Liver (tissue), 3 donors: Measurements from ENCODE around the gene ST8SIA5.

Experiments
- EGR1 ChIP-seq, 2 donors: IDR thresholded peaks; 2 replicates each; pipeline ENCODE4 v1.6.1; 2016 to 2018; ENCODE audit warnings: antibody characterized with exemption in 2 of 2, low read depth in 2 of 2
- FOXA1 ChIP-seq: IDR thresholded peaks from 2 replicates; pipeline ENCODE4 v1.6.1; 2016; ENCODE audit warnings: antibody characterized with exemption
- GABPA ChIP-seq, 2 donors: IDR thresholded peaks in 1 of 2; conservative IDR thresholded peaks in 1 of 2; 2 replicates each; pipeline ENCODE4 v1.6.1; 2016; ENCODE audit warnings: antibody characterized with exemption in 2 of 2, mild to moderate bottlenecking in 1 of 2, moderate library complexity in 1 of 2
- HNF4A ChIP-seq, 2 donors: conservative IDR thresholded peaks; 2 replicates each; pipeline ENCODE4 v1.6.1; 2016; ENCODE audit warnings: antibody characterized with exemption in 2 of 2, mild to moderate bottlenecking in 2 of 2
- HNF4G ChIP-seq: IDR thresholded peaks from 2 replicates; pipeline ENCODE4 v1.6.1; 2016; ENCODE audit warnings: antibody characterized with exemption
- JUND ChIP-seq, 2 donors: IDR thresholded peaks; 2 replicates each; pipeline ENCODE4 v1.6.1; 2016; ENCODE audit warnings: antibody characterized with exemption in 2 of 2
- RAD21 ChIP-seq, 2 donors: IDR thresholded peaks; 2 replicates each; pipeline ENCODE4 v1.6.1; 2016; ENCODE audit warnings: antibody characterized with exemption in 2 of 2, mild to moderate bottlenecking in 2 of 2
- SP1 ChIP-seq: IDR thresholded peaks from 2 replicates; pipeline ENCODE4 v1.6.1; 2018; ENCODE audit warnings: antibody characterized with exemption, mild to moderate bottlenecking
- TAF1 ChIP-seq: conservative IDR thresholded peaks from 2 replicates; pipeline ENCODE4 v1.6.1; 2016; ENCODE audit warnings: antibody characterized with exemption, mild to moderate bottlenecking
- YY1 ChIP-seq: IDR thresholded peaks from 2 replicates; pipeline ENCODE4 v1.6.1; 2016; ENCODE audit warnings: antibody characterized with exemption, mild to moderate bottlenecking
- TF ChIP-seq, protein P1 (sequence below): fragments of 150-350 bp; IDR thresholded peaks from 2 replicates; pipeline ENCODE4 v1.5.1; 2017; ENCODE audit warnings: improper control_type of control experiment, low read depth, low read length; ENCODE audit not compliant: missing input control
- TF ChIP-seq, protein P2 (sequence below): IDR thresholded peaks from 2 replicates; pipeline ENCODE4 v1.6.1; 2016; ENCODE audit warnings: antibody characterized with exemption
- TF ChIP-seq, protein P3 (sequence below): IDR thresholded peaks from 2 replicates; pipeline ENCODE4 v1.6.1; 2016; ENCODE audit warnings: antibody characterized with exemption, mild to moderate bottlenecking
- TF ChIP-seq, protein P4 (sequence below): IDR thresholded peaks from 2 replicates; pipeline ENCODE4 v1.6.1; 2016; ENCODE audit warnings: antibody characterized with exemption
- donor health status: healthy.
- donor health status: healthy.

DNA sequence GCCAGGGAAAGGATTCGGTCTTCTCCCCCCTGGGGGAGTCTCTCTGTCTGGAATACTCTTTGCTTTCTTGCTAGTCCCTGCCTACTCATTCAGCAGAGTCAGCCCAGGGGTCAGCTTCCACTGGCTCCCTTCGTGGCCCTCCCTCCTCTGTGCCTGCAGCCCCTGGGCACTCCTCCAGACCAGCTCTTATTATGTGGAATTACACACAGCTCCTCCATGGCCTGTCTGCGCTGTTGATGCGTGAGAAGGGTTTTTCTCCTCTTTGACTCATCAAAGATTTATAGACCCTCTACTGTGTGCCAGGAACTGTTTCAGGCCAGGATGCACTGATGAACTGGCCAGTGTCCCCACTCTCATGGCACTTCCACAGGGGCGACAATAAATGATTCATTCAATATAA lies 44.4 kb downstream of the ST8SIA5 start:
- TF ChIP-seq, protein P1, sequence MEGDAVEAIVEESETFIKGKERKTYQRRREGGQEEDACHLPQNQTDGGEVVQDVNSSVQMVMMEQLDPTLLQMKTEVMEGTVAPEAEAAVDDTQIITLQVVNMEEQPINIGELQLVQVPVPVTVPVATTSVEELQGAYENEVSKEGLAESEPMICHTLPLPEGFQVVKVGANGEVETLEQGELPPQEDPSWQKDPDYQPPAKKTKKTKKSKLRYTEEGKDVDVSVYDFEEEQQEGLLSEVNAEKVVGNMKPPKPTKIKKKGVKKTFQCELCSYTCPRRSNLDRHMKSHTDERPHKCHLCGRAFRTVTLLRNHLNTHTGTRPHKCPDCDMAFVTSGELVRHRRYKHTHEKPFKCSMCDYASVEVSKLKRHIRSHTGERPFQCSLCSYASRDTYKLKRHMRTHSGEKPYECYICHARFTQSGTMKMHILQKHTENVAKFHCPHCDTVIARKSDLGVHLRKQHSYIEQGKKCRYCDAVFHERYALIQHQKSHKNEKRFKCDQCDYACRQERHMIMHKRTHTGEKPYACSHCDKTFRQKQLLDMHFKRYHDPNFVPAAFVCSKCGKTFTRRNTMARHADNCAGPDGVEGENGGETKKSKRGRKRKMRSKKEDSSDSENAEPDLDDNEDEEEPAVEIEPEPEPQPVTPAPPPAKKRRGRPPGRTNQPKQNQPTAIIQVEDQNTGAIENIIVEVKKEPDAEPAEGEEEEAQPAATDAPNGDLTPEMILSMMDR, result no peak
- TF ChIP-seq EGR1 (IDR thresholded peaks at IDR 0.05; ENCODE audit: low read depth in 2 of 2) (no peak), YY1 (no peak), JUND (IDR thresholded peaks at IDR 0.05) (no peak), GABPA (IDR thresholded peaks at IDR 0.05 in 1 of 2, conservative IDR thresholded peaks at IDR 0.05 in 1 of 2) (no peak), FOXA1 (no peak), TAF1 (no peak), HNF4A (conservative IDR thresholded peaks at IDR 0.05) (no peak), HNF4G (no peak), RAD21 (IDR thresholded peaks at IDR 0.05) (no peak), SP1 (no peak)
- TF ChIP-seq, protein P2, sequence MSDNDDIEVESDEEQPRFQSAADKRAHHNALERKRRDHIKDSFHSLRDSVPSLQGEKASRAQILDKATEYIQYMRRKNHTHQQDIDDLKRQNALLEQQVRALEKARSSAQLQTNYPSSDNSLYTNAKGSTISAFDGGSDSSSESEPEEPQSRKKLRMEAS, result no peak
- TF ChIP-seq, protein P3, sequence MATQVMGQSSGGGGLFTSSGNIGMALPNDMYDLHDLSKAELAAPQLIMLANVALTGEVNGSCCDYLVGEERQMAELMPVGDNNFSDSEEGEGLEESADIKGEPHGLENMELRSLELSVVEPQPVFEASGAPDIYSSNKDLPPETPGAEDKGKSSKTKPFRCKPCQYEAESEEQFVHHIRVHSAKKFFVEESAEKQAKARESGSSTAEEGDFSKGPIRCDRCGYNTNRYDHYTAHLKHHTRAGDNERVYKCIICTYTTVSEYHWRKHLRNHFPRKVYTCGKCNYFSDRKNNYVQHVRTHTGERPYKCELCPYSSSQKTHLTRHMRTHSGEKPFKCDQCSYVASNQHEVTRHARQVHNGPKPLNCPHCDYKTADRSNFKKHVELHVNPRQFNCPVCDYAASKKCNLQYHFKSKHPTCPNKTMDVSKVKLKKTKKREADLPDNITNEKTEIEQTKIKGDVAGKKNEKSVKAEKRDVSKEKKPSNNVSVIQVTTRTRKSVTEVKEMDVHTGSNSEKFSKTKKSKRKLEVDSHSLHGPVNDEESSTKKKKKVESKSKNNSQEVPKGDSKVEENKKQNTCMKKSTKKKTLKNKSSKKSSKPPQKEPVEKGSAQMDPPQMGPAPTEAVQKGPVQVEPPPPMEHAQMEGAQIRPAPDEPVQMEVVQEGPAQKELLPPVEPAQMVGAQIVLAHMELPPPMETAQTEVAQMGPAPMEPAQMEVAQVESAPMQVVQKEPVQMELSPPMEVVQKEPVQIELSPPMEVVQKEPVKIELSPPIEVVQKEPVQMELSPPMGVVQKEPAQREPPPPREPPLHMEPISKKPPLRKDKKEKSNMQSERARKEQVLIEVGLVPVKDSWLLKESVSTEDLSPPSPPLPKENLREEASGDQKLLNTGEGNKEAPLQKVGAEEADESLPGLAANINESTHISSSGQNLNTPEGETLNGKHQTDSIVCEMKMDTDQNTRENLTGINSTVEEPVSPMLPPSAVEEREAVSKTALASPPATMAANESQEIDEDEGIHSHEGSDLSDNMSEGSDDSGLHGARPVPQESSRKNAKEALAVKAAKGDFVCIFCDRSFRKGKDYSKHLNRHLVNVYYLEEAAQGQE, result no peak
- TF ChIP-seq, protein P4, sequence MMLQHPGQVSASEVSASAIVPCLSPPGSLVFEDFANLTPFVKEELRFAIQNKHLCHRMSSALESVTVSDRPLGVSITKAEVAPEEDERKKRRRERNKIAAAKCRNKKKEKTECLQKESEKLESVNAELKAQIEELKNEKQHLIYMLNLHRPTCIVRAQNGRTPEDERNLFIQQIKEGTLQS, result no peak
